WTC11 (cell line): ENCODE data around the gene RPP21.

Source experiments
- CREM ChIP-seq: sonication (generic); formaldehyde crosslinking; IDR thresholded peaks from 2 replicates; pipeline ENCODE4 v1.8.1; 2022; ENCODE audit warnings: mild to moderate bottlenecking, missing genetic modification reagents, moderate library complexity
- CTCF ChIP-seq: fragments of 200-600 bp; IDR thresholded peaks from 2 replicates; pipeline ENCODE4 v1.8.0; 2022; ENCODE audit warnings: antibody characterized with exemption
- EMX1 ChIP-seq: fragments of 250-450 bp; sonication (Bioruptor Pico); IDR thresholded peaks from 2 replicates; pipeline ENCODE4 v1.8.0; 2021; ENCODE audit warnings: mild to moderate bottlenecking
- ESRRA ChIP-seq: sonication (generic); formaldehyde crosslinking; IDR thresholded peaks from 2 replicates; pipeline ENCODE4 v1.8.1; 2022; ENCODE audit warnings: mild to moderate bottlenecking, missing genetic modification reagents, borderline replicate concordance
- FOXP1 ChIP-seq: sonication (generic); formaldehyde crosslinking; IDR thresholded peaks from 2 replicates; pipeline ENCODE4 v1.8.0; 2022; ENCODE audit warnings: missing genetic modification reagents, mild to moderate bottlenecking, moderate library complexity, borderline replicate concordance
- NFYB ChIP-seq: sonication (generic); formaldehyde crosslinking; conservative IDR thresholded peaks from 2 replicates; pipeline ENCODE4 v1.8.0; 2022; ENCODE audit warnings: low read depth, missing genetic modification reagents
- SMAD3 ChIP-seq: sonication (generic); formaldehyde crosslinking; IDR thresholded peaks from 2 replicates; pipeline ENCODE4 v1.8.0; 2022; ENCODE audit warnings: missing genetic modification reagents, mild to moderate bottlenecking, borderline replicate concordance
- TEAD4 ChIP-seq: sonication (generic); formaldehyde crosslinking; IDR thresholded peaks from 2 replicates; pipeline ENCODE4 v1.8.0; 2022; ENCODE audit warnings: mild to moderate bottlenecking, missing genetic modification reagents
- ZBTB21 ChIP-seq: sonication (generic); formaldehyde crosslinking; IDR thresholded peaks from 2 replicates; pipeline ENCODE4 v1.8.1; 2023; ENCODE audit warnings: mild to moderate bottlenecking, missing genetic modification reagents, borderline replicate concordance
- ZNF263 ChIP-seq: sonication (generic); formaldehyde crosslinking; IDR thresholded peaks from 2 replicates; pipeline ENCODE4 v1.8.1; 2022; ENCODE audit warnings: low read depth, mild to moderate bottlenecking, moderate library complexity, missing genetic modification reagents
- ZNF317 ChIP-seq: sonication (generic); formaldehyde crosslinking; IDR thresholded peaks from 2 replicates; pipeline ENCODE4 v1.8.1; 2023; ENCODE audit warnings: low read depth, mild to moderate bottlenecking, moderate library complexity, missing genetic modification reagents, borderline replicate concordance
- ZNF671 ChIP-seq: fragments of 250-450 bp; sonication (Bioruptor Pico); IDR thresholded peaks from 2 replicates; pipeline ENCODE4 v1.8.0; 2021; ENCODE audit warnings: mild to moderate bottlenecking
- TF ChIP-seq, protein P1 (sequence below): sonication (generic); formaldehyde crosslinking; IDR thresholded peaks from 2 replicates; pipeline ENCODE4 v1.8.0; 2022; ENCODE audit warnings: mild to moderate bottlenecking, missing genetic modification reagents
- TF ChIP-seq, protein P2 (sequence below): fragments of 250-450 bp; sonication (Bioruptor Pico); IDR thresholded peaks from 2 replicates; pipeline ENCODE4 v1.8.0; 2021; ENCODE audit warnings: mild to moderate bottlenecking

DNA sequence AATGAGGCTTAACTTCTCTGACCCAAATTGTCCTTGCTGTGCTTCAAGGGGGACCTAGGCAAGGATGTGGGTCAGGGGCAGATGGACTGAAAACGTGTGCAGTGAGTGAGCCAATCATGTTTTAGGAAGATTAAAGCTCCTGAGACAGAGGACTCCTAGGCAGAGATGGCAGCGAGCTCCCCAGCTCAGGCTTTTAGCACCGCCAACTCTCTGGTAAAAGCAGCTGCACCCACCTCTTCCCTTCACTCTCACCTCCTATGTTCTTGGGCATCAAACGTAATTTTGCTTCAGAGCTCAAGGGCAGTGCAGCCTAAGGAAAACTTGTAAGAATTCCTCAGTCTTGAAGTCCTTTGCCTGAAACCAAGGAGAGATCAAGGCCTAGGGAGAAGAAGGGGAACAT lies 10.3 kb downstream of the RPP21 start:
- TF ChIP-seq, protein P1, sequence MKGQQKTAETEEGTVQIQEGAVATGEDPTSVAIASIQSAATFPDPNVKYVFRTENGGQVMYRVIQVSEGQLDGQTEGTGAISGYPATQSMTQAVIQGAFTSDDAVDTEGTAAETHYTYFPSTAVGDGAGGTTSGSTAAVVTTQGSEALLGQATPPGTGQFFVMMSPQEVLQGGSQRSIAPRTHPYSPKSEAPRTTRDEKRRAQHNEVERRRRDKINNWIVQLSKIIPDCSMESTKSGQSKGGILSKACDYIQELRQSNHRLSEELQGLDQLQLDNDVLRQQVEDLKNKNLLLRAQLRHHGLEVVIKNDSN (CRISPR knock-in tag): no peak
- TF ChIP-seq CTCF (no peak), FOXP1 (no peak), CREM (CRISPR knock-in tag) (no peak), ZBTB21 (CRISPR knock-in tag) (no peak), ZNF671 (CRISPR knock-in tag) (no peak), ZNF317 (no peak), ZNF263 (CRISPR knock-in tag) (no peak), TEAD4 (CRISPR knock-in tag) (no peak), NFYB (CRISPR knock-in tag) (no peak), SMAD3 (CRISPR knock-in tag) (no peak), ESRRA (CRISPR knock-in tag) (no peak), EMX1 (CRISPR knock-in tag) (no peak)
- TF ChIP-seq, protein P2, sequence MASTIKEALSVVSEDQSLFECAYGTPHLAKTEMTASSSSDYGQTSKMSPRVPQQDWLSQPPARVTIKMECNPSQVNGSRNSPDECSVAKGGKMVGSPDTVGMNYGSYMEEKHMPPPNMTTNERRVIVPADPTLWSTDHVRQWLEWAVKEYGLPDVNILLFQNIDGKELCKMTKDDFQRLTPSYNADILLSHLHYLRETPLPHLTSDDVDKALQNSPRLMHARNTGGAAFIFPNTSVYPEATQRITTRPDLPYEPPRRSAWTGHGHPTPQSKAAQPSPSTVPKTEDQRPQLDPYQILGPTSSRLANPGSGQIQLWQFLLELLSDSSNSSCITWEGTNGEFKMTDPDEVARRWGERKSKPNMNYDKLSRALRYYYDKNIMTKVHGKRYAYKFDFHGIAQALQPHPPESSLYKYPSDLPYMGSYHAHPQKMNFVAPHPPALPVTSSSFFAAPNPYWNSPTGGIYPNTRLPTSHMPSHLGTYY: no peak
